ENCODE data around the gene SDR42E1. TPM values are rescaled to one million over a fixed set of nuclear protein-coding genes. Genes with fewer than 3 reads are reported as not detected.

Gene SDR42E1
- total and polyA plus RNA-seq, 2 of the 13 experiments (the other 11 are each of a cell fraction or from before 2014, with no cell fraction given) = 0.01 to 0.13 TPM

- peak; percentile 45; the same call in 1 of the 2 replicates for TF ChIP-seq ZNF609 (CRISPR knock-in tag; IDR thresholded peaks at IDR 0.05; ENCODE audit: borderline replicate concordance)
- 0 out of 2 replicates have a peak, but pooled peaks have one; percentile 39 for TF ChIP-seq SIX4 (CRISPR knock-in tag; IDR thresholded peaks at IDR 0.05)
- no peak; the same call in 1 of the 2 replicates for TF ChIP-seq FOXC1 (CRISPR knock-in tag; IDR thresholded peaks at IDR 0.05; ENCODE audit: borderline replicate concordance)
- TF ChIP-seq HMG20A (CRISPR knock-in tag; IDR thresholded peaks at IDR 0.05; ENCODE audit: borderline replicate concordance) = peak; percentile 51; the same call in 1 of the 2 replicates
- TF ChIP-seq ISL2 (CRISPR knock-in tag; IDR thresholded peaks at IDR 0.05) = no peak
- 0 out of 2 replicates have a peak, but pooled peaks have one; percentile 9 for TF ChIP-seq NR2F6 (IDR thresholded peaks at IDR 0.05)
- TF ChIP-seq NR2F6 (CRISPR knock-in tag; IDR thresholded peaks at IDR 0.05) = peak; percentile 57
- TF ChIP-seq MAF1 (CRISPR knock-in tag; IDR thresholded peaks at IDR 0.05; ENCODE audit: borderline replicate concordance) = no peak
- TF ChIP-seq ONECUT2 (CRISPR knock-in tag; IDR thresholded peaks at IDR 0.05) = no peak
- TF ChIP-seq NR1H2 (CRISPR knock-in tag; IDR thresholded peaks at IDR 0.05; ENCODE audit: borderline replicate concordance, low read depth) = no peak
- no peak for TF ChIP-seq CC2D1A (CRISPR knock-in tag; IDR thresholded peaks at IDR 0.05)
- TF ChIP-seq HNRNPK (IDR thresholded peaks at IDR 0.05; ENCODE audit: low read depth, low read length, poor library complexity, severe bottlenecking) = no peak
- TF ChIP-seq PBX3 (CRISPR knock-in tag; IDR thresholded peaks at IDR 0.05; ENCODE audit: borderline replicate concordance) = 0 out of 2 replicates have a peak, but pooled peaks have one; percentile 43
- no peak; a peak in 2 of 4 replicates for TF ChIP-seq POLR2A (IDR thresholded peaks at IDR 0.05; ENCODE audit: insufficient read depth in 1 of 2, low read depth in 2 of 2, low read length in 2 of 2)
- no peak for TF ChIP-seq DBP (CRISPR knock-in tag; IDR thresholded peaks at IDR 0.05; ENCODE audit: not compliant biosample characterization)
- TF ChIP-seq JDP2 (CRISPR knock-in tag; IDR thresholded peaks at IDR 0.05; ENCODE audit: borderline replicate concordance) = no peak
- TF ChIP-seq THAP7 (CRISPR knock-in tag; IDR thresholded peaks at IDR 0.05) = no peak
- no peak for TF ChIP-seq RFX3 (CRISPR knock-in tag; IDR thresholded peaks at IDR 0.05)
- TF ChIP-seq ZNF720 (CRISPR knock-in tag; IDR thresholded peaks at IDR 0.05) = no peak
- no peak for TF ChIP-seq ZNF550 (CRISPR knock-in tag; IDR thresholded peaks at IDR 0.05; ENCODE audit: borderline replicate concordance)
- no peak for TF ChIP-seq ZBTB8A (CRISPR knock-in tag; IDR thresholded peaks at IDR 0.05; ENCODE audit: borderline replicate concordance, low read depth)
- TF ChIP-seq THRA (CRISPR knock-in tag; IDR thresholded peaks at IDR 0.05; ENCODE audit: borderline replicate concordance) = no peak
Measured at GRCh38 chr16:82034981-82035612, 23.8 kb upstream of the SDR42E1 start, which contains the start of gene HSD17B2 (continued).
